HL-60/S4 treated with retinoic acid at 250 ng/mL for 4 days and 3 days (cell line): ENCODE results near the gene ZNF616.

Source experiments
- in situ Hi-C: fragments of 300-500 bp; cut with MboI; formaldehyde crosslinking; loops from 2 replicates; pipeline ENCODE4 v1.7.0; 2022; ENCODE audit warnings: low sequenced_read_pairs

ZNF616 gene

GRCh38 chr19:52139252-52140031, at the start of gene ZNF616:
TSS of gene ZNF616 (minus strand) at chr19:52139938. CDS start at chr19:52130512, 9,426 bp downstream.
- in situ Hi-C loops: no loop called here

DNA sequence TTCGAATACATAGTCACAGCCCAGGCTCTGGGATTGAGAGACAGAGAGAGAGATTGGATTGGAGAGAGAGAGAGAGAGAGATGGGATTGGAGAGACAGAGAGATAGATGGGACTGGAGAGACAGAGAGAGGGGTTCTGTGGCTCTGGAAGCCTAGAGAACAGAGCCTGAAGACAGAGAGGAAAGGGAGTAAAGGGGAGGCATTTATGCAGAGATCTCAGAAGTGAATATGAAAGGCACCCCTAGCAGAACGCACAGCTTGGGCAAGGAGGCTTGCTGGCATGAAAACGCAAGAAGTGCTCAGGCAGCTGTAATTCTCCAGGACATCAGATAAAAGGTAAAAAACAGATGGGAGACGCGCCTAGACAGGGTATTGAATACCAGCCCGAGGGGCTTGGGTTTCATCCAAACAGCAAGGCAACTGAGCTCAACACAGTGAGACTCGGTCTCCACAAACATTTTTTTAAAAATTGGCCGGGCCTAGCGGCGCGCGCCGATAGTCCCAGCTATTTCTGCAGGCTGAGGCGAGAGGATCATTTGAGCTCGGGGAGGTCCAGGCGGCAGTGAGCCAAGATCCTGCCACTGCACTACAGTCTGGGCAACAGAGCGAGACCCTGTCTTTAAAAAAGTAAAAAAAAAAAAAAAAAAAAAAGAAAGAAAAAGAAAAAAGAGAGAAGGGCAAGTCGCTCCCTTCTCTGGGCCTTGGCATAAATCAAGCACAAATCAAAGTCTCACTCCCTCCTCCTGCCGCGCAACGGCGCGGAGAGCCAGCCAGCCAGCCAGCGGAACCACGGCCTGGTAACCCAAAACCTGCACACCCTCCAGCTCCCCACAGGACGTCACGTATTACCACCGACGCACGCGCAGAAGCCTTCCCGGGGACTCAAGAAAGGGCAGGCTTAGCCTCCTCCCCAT, 49.3 kb upstream of the ZNF616 start:
- in situ Hi-C loops: no loop called here

DNA sequence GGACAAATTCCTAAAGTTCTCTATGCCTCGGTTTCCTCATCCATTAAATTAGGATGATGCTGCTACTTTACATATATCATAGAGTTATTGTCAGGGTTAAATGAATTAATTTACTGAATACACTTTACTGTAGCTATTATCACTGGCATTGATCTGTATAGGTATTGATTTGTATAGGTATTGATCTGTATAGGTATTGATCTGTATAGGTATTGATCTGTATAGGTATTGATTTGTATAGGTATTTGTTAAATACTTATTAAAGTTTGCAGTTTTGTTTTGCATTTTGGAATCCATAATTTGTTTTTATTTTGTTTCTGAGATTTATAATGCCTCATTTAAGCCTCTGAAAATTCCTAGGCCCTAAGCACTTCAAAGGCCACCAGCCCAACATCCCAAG, 47.7 kb upstream of the ZNF616 start:
- in situ Hi-C loops: no loop called here

GRCh38 chr19:52176574-52176973, 36.8 kb upstream of the ZNF616 start:
- in situ Hi-C loops: no loop called here

- in situ Hi-C loops: no loop called here
Observed at GRCh38 chr19:52172347-52172746, 32.6 kb upstream of the ZNF616 start.

DNA sequence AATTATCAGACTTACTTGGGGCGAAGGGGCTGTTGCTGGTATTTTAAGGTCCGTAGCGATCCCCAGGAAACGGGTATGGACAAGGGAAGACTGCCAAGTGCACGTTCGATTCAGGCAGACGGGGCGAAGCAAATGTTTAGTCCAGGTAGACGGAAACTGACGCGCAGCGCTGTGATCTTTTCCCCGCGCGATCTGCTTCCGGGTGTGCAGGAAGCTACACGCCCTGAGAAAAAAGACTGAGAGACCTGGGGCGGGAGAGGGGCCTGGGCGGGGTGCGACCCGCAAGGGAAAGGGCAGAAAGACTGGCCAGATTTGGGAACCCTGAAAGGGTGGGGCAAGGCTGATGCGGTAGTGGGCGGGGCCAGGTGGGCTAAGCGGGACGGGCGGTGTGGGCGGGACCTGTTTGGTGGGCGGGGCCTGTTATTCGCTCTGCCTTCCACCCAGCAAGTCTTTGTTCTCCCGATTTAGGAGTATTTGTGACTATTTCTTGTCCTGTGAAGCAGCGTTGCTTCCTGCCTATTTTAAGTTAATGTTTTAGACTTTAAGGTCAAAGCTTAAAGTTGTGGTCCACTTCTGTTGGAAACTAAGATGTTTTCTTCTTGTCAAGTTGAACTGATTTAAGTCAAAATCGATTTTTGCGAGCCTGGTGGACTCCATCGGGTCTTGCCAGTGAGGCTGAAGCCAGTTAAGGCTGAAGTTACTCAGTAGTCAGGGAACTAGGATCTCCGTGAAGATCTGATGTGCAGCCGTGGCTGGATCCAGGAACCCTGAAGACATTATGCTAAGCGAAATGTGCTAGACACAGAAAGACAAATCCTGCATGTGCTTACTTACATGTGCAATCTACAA, 31.8 kb upstream of the ZNF616 start, which contains the start of gene ZNF836:
TSS of gene ZNF836 (minus strand) at position 301 of the 849 bp plus-strand sequence. CDS start 3,549 bp downstream, outside the sequence.
- in situ Hi-C loops: no loop called here

DNA sequence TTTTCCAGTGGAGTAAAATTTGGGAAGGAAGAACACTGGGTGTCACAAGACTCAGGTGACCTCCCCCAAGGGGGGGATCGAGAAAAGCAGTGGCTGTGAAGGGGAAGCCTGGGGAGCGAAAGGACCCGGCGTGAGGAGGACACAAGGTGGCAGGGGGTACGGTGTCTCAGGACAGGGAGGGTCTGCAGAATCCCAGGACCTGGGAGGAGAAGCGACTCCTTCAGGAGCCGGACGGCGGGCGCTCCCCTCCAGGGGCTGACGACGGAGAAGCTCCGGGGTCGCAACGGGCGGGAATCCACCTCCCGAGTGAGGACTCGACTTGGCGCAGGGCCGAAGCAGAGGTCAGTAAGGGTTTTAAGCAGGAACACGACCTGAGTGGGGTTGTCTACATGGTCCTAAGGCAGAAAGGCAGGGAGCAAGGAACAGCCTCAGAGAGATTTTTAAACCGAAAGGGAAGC, 31.2 kb upstream of the ZNF616 start:
- in situ Hi-C loops: no loop called here

- in situ Hi-C loops: no loop called here
Observed at GRCh38 chr19:52170304-52170703, 30.6 kb upstream of the ZNF616 start.

DNA sequence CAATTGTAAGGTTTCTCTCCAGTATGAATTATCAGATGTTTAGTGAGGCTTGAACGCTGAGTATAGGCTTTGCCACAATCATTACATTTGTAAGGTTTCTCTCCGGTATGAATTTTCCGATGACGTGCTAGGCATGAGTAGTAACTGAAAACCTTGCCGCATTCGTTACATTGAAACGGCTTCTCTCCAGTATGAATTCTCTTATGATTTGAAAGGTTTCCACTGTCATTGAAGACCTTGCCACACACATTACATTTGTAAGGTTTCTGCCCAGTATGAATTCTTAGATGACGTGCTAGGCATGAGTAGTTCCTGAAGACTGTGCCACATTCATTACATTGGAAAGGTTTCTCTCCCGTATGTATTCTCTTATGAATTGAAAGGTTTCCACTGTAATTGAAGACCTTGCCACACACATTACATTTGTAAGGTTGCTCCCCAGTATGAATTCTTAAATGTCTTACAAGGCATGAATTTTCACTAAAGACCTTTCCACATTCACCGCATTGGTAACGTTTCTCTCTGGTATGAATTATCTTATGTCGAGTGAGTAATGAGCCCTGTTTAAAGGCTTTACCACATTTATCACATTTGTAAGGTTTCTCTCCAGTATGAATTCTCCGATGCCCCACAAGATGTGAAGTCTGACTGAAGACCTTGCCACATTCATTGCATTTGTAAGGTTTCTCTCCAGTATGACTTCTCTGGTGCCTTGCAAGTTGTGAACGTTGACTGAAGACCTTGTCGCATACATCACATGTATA, 16.0 kb upstream of the ZNF616 start:
- in situ Hi-C loops: no loop called here

DNA sequence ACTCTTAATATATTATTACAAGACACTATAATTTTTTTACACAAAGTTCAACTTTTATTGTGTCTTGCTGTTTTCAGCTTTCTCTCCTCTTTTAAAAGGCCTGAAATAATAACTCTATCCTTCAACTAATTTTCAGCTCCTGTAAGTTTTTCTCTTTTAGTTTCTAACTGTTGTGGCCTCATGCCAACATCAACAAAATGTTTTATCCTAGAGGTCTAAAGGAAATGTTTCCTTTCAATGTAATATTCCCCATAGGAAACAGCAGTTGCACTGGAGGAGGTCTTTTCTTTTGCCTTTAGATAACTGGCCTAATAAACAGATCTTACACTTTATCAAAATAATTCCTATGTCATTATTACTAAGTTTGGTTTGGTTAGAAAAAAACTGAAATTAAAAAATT, 8.5 kb upstream of the ZNF616 start:
- in situ Hi-C loops: no loop called here

DNA sequence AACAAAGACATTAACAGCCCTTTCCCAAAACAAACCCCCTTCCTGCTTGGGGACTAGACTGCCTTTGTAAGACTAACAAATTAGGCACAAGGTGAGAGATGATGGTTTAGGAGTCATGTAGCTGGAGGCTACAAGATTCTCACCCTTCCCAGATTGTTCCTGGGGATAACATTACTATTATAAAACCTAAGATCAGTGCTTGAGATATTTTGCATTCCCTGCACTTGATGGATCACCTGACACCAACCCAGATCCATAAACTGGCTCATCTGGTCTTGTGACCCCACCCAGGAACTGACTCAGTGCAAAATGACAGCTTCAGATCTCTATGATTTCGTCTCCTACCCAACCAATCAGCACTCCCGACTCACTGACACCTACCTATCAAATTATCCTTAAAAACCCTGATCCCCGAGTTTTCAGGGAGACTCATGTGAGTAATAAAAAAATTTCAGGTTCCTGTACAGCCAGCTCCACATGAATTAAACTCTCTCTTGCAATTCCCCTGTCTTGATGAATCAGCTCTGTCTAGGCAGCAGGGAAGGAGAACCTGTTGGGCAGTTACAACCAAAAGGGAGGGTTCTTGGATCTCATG, 2.4 kb upstream of the ZNF616 start:
- in situ Hi-C loops: no loop called here

- in situ Hi-C loops: no loop called here
Observed at GRCh38 chr19:52141203-52141602, 1.5 kb upstream of the ZNF616 start.

GRCh38 chr19:52140032-52140710, 433 bp upstream of the ZNF616 start:
- in situ Hi-C loops: no loop called here

DNA sequence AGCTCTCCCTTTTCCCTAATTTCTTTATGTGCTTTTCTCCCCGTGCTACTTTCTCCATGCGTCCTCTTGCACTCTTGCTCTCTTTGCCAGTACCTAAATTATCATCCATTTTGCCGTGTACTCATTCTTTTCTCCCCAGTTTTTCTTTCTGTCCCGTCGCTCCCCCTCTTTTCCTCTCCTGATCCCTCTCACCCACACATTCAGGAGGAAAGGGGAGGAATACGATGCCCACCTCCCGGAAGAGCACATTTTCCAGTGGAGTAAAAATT, 821 bp downstream of the ZNF616 start:
- in situ Hi-C loops: no loop called here

GRCh38 chr19:52138278-52138982, 1.3 kb downstream of the ZNF616 start:
- in situ Hi-C loops: no loop called here

- in situ Hi-C loops: no loop called here
Observed at GRCh38 chr19:52120286-52120685, 19.5 kb downstream of the ZNF616 start.

GRCh38 chr19:52115526-52116053, 24.1 kb downstream of the ZNF616 start:
- in situ Hi-C loops: no loop called here

DNA sequence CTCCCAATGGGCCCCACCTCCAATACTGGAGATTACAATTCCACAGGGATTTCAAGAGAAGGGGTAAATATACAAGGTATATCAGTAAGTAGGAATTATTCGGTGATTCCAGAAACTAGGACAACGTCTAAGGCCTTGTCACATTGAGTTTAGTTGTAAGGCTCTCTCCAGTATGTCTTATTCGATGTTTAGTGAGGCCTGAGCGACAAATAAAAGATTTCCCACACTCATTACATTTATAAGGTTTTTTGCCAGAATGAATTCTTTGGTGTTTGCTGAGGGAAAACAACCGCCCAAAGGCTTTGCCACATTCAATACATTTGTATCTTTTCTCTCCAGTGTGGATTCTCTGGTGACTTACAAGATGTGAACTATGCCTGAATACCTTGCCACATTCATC, 25.0 kb downstream of the ZNF616 start:
- in situ Hi-C loops: no loop called here

- in situ Hi-C loops: no loop called here
Observed at GRCh38 chr19:52112624-52113023, 27.1 kb downstream of the ZNF616 start.
